Esophagus muscularis mucosa (tissue), 4 donors: ENCODE data around the gene GLIS1. TPM values are rescaled to one million over a fixed set of nuclear protein-coding genes. Genes with fewer than 3 reads are reported as not detected.

ENCODE experiments used
- DNase-seq: peaks from one replicate; pipeline ENCODE4 v3.0.0-alpha.2; 2017; ENCODE audit errors: extremely low spot score
- H3K27ac ChIP-seq, 4 donors: fragments of 200-600 bp; sonication (generic); replicated peaks in 1 of 4; 1 replicate in 3 of 4; 2 replicates in 1 of 4; pipeline ENCODE4 v1.5.1; 2016 to 2019; ENCODE audit warnings: mild to moderate bottlenecking in 1 of 4
- H3K27me3 ChIP-seq, 4 donors: fragments of 200-600 bp; sonication (generic); one replicate each; pipeline versions ENCODE4 v1.5.1 to v1.6.0; 2016 to 2019
- H3K36me3 ChIP-seq, 4 donors: fragments of 200-600 bp; sonication (generic); one replicate each; pipeline ENCODE4 v1.5.1; 2016 to 2019
- H3K4me1 ChIP-seq, 4 donors: fragments of 200-600 bp; sonication (generic); one replicate each; pipeline ENCODE4 v1.5.1; 2016 to 2019
- H3K4me3 ChIP-seq, 4 donors: fragments of 200-600 bp; sonication (generic); 1 replicate in 2 of 4; 2 replicates in 2 of 4; pipeline ENCODE4 v1.5.1; 2016 to 2019; ENCODE audit warnings: mild to moderate bottlenecking in 4 of 4, moderate library complexity in 1 of 4
- H3K9me3 ChIP-seq, 4 donors: fragments of 200-600 bp; sonication (generic); 1 replicate in 3 of 4; 2 replicates in 1 of 4; pipeline ENCODE4 v1.5.1; 2016 to 2019
- EP300 ChIP-seq: sonication (generic); formaldehyde crosslinking; IDR thresholded peaks from one replicate; pipeline ENCODE4 v1.6.1; 2017; ENCODE audit warnings: antibody characterized with exemption
- POLR2A ChIP-seq: fragments of 450-650 bp; IDR thresholded peaks from one replicate; pipeline ENCODE4 v1.6.1; 2017; ENCODE audit warnings: antibody characterized with exemption, moderate library complexity, mild to moderate bottlenecking, low read depth
- POLR2AphosphoS5 ChIP-seq, 2 donors: sonication (generic); formaldehyde crosslinking; IDR thresholded peaks; one replicate each; pipeline ENCODE4 v1.6.1; 2017; ENCODE audit warnings: antibody characterized with exemption in 2 of 2
- WGBS: methylation state at CpG from one replicate; pipeline ENCODE4 v1.1.5; 2018; 5-methylcytosine and 5-hydroxymethylcytosine counted together
- intact Hi-C: fragments of 100-400 bp; cut with DNase I; formaldehyde crosslinking; loops from one replicate; pipeline ENCODE4 v1.15.1; 2023
- total RNA-seq, 4 donors: library from RNA; depleted of rRNA; stranded (reverse); fragments of >200 nt; gene quantifications; one replicate each; pipeline versions ENCODE4 v1.1.0 to v1.2.1, GENCODE V29; 2016
- TF ChIP-seq, protein P1 (sequence below), 3 experiments: fragments of 200-600 bp in 2 of 3; fragments of 450-650 bp in 1 of 3; sonication (generic) in 2 of 3; IDR thresholded peaks; one replicate each; pipeline ENCODE4 v1.5.1; 2017 to 2019; ENCODE audit warnings: antibody characterized with exemption in 3 of 3, mild to moderate bottlenecking in 2 of 3, moderate library complexity in 1 of 3

Gene GLIS1
- total RNA-seq, 4 donors from 2014 or later = 0.17 to 0.42 TPM; not detected in 2

DNA sequence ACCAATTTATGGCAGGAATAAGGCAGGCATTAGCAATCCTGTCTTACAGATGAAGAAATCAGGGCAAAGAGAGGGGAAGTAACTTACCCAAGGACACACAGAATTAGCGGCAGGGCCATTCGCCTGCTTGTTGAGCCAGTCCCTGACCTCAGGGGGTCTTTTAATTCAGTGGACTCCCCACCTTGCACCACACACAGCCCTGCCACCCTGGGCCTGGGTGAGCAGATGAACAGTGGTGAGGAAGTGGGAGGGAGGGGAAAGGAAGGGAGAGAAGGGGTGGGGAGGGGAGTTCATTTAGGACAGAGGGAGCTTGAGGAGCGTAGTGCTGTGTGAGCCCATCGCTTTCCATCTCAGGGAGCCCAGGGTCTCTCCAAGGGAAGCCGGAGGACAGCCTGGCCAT lies 34.7 kb downstream of the GLIS1 start:
- Histone ChIP-seq H3K27ac (no peak overlapping the region), H3K27me3 (peaks cover 0 to 17% (median 0%) of the 10 kb centered on the region in 4 donors), H3K9me3 (no peaks in the 10 kb centered on the region), H3K4me1 (no peaks in the 10 kb centered on the region), H3K4me3 (no peak overlapping the region), H3K36me3 (no peaks in the 10 kb centered on the region)
- TF ChIP-seq POLR2AphosphoS5 (IDR thresholded peaks at IDR 0.05) (no peak), POLR2A (no peak), EP300 (no peak)
- TF ChIP-seq, protein P1, sequence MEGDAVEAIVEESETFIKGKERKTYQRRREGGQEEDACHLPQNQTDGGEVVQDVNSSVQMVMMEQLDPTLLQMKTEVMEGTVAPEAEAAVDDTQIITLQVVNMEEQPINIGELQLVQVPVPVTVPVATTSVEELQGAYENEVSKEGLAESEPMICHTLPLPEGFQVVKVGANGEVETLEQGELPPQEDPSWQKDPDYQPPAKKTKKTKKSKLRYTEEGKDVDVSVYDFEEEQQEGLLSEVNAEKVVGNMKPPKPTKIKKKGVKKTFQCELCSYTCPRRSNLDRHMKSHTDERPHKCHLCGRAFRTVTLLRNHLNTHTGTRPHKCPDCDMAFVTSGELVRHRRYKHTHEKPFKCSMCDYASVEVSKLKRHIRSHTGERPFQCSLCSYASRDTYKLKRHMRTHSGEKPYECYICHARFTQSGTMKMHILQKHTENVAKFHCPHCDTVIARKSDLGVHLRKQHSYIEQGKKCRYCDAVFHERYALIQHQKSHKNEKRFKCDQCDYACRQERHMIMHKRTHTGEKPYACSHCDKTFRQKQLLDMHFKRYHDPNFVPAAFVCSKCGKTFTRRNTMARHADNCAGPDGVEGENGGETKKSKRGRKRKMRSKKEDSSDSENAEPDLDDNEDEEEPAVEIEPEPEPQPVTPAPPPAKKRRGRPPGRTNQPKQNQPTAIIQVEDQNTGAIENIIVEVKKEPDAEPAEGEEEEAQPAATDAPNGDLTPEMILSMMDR (IDR thresholded peaks at IDR 0.05) = no peak
- intact Hi-C loops = no loop called here
- 87% methylated on average over 5 of the region's 5 CpGs for WGBS
- no peak for DNase-seq

DNA sequence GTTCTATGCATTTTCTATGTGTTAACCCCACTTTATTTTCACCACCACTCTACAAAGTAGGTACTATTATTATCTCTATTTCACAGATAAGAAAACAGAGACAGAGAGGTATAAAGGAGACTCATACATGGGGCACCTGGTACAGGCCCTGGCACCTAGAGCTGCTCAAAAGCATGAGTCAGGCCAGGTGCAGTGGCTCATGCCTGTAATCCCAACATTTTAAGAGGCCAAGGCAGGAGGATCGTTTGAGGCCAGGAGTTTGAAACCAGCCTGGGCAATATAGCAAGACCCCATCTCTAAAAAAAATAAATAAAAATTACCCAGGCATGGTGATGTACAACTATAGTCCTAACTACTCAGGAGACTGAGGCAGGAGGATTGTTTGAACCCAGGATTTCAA lies 35.8 kb downstream of the GLIS1 start:
- intact Hi-C loops = no loop called here
- Histone ChIP-seq H3K27ac (no peak overlapping the region), H3K27me3 (peaks cover 0 to 12% (median 0%) of the 10 kb centered on the region in 4 donors), H3K4me3 (no peak overlapping the region), H3K9me3 (no peaks in the 10 kb centered on the region), H3K36me3 (no peaks in the 10 kb centered on the region), H3K4me1 (peaks cover 0 to 1% (median 0%) of the 10 kb centered on the region in 4 donors)
- 90% methylated on average over 1 of the region's 1 CpG for WGBS
- TF ChIP-seq POLR2AphosphoS5 (IDR thresholded peaks at IDR 0.05) = no peak
- TF ChIP-seq EP300 = no peak
- TF ChIP-seq, protein P1 (IDR thresholded peaks at IDR 0.05) = no peak
- TF ChIP-seq POLR2A = no peak
- DNase-seq = no peak

DNA sequence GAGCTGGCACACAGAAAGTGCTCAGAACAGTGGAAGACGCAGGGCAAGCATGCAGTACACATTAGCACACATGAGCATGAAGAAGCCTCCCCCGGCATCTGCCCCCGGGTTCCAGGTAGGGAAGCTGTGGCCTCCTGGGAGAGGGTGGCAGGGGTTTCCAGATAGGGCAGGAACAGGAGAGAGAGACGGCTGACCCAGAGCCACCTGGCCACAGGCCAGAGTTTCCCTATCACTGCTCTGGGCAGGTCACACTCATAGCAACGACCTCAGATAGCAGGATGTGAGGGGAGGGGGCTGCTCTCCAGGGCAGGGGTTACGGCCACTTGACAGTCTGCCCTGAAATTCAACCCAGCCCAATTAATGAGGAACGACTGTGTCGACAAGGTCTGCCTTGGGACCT lies 36.6 kb downstream of the GLIS1 start:
- Histone ChIP-seq H3K4me1 (peaks cover 0 to 7% (median 0%) of the 10 kb centered on the region in 4 donors), H3K36me3 (no peaks in the 10 kb centered on the region), H3K4me3 (no peak overlapping the region), H3K27ac (no peak overlapping the region), H3K9me3 (no peaks in the 10 kb centered on the region), H3K27me3 (peaks cover 0 to 10% (median 0%) of the 10 kb centered on the region in 4 donors)
- DNase-seq = no peak
- intact Hi-C loops = no loop called here
- no peak for TF ChIP-seq POLR2A
- TF ChIP-seq EP300 = no peak
- TF ChIP-seq, protein P1 (IDR thresholded peaks at IDR 0.05) = no peak
- TF ChIP-seq POLR2AphosphoS5 (IDR thresholded peaks at IDR 0.05) = no peak
- WGBS = 69% methylated on average over 6 of the region's 8 CpGs

DNA sequence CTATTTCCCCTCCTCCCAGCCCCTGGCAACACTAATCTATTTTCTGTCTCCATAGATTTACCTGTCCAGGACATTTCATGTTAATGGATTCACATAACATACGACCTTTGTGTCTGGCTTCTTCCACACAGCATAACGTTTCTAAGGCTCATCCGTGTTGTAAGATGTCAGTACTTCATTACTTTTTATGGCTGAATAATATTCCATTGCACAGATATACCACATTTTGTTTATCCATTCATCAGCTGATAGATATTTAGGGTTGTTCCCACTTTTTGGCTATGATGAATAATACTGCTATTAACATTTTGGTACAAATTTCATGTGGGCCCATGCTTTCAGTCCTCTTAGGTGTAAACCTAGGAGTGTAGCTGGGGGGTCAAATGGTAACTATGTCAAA lies 38.2 kb downstream of the GLIS1 start:
- intact Hi-C loops = no loop called here
- no peak for DNase-seq
- Histone ChIP-seq H3K27me3 (peaks cover 0 to 6% (median 0%) of the 10 kb centered on the region in 4 donors), H3K9me3 (no peaks in the 10 kb centered on the region), H3K36me3 (no peaks in the 10 kb centered on the region), H3K27ac (no peak overlapping the region), H3K4me1 (peaks cover 0 to 7% (median 0%) of the 10 kb centered on the region in 4 donors), H3K4me3 (no peak overlapping the region)
- TF ChIP-seq POLR2AphosphoS5 (IDR thresholded peaks at IDR 0.05) (no peak), EP300 (no peak), POLR2A (no peak)
- TF ChIP-seq, protein P1 (IDR thresholded peaks at IDR 0.05) = no peak
- WGBS = 93% methylated on average over 3 of the region's 3 CpGs

DNA sequence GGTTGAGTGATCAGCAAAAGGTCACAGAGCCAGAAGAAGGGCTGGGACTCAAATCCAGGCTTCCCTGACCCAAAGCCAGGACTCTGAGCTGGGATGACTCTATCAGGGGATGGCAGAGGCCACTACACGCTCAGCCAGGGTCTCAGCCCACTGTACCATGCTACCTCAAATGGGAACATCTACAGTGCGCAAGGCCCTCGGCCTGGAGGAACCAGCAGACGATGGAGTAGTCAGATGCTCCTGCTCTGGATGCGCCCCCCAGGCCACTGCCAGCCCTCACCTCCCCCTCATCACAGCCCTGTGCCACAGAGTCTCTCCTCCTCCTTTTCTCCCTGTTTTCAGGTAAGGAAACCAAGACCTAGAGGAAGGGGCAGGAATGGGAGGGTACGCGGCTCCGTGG lies 39.0 kb downstream of the GLIS1 start:
- no peak overlapping the region for H3K4me3 ChIP-seq
- WGBS = 73% methylated on average over 3 of the region's 8 CpGs
- peaks cover 0 to 7% (median 0%) of the 10 kb centered on the region in 4 donors for H3K4me1 ChIP-seq
- H3K27me3 ChIP-seq = peaks cover 0 to 6% (median 0%) of the 10 kb centered on the region in 4 donors
- TF ChIP-seq EP300 (no peak), POLR2A (no peak), POLR2AphosphoS5 (IDR thresholded peaks at IDR 0.05) (no peak)
- TF ChIP-seq, protein P1 (IDR thresholded peaks at IDR 0.05) = no peak
- H3K36me3 ChIP-seq = no peaks in the 10 kb centered on the region
- intact Hi-C loops = no loop called here
- DNase-seq = no peak
- no peaks in the 10 kb centered on the region for H3K9me3 ChIP-seq
- H3K27ac ChIP-seq = no peak overlapping the region
